HAP-1 (cell line): ENCODE results near the gene SCARB1.

Source experiments
- DNase-seq, 2 experiments: peaks; one replicate each; pipeline ENCODE4 v3.0.0-alpha.2; 2016 to 2020; ENCODE audit warnings: low spot score in 2 of 2
- H3K27me3 ChIP-seq: fragments of 250-450 bp; sonication (Bioruptor Pico); 2 replicates; pipeline ENCODE4 v1.5.1; 2020; ENCODE audit warnings: low read depth, mild to moderate bottlenecking, moderate library complexity
- H3K36me3 ChIP-seq: fragments of 250-450 bp; sonication (Bioruptor Pico); replicated peaks from 2 replicates; pipeline ENCODE4 v1.5.1; 2020; ENCODE audit warnings: mild to moderate bottlenecking
- H3K4me1 ChIP-seq: fragments of 250-450 bp; sonication (Bioruptor Pico); 2 replicates; pipeline ENCODE4 v1.5.1; 2020; ENCODE audit warnings: mild to moderate bottlenecking
- H3K4me3 ChIP-seq: fragments of 250-450 bp; sonication (Bioruptor Pico); 2 replicates; pipeline ENCODE4 v1.5.1; 2020; ENCODE audit warnings: mild to moderate bottlenecking, moderate library complexity
- H3K9me3 ChIP-seq: fragments of 250-450 bp; sonication (Bioruptor Pico); 2 replicates; pipeline ENCODE4 v1.5.1; 2020; ENCODE audit warnings: mild to moderate bottlenecking, moderate library complexity
- in situ Hi-C: fragments of 300-500 bp; cut with MboI; formaldehyde crosslinking; loops from 3 replicates; pipeline ENCODE4 v1.14.3; 2020; ENCODE audit warnings: low sequenced_read_pairs, inconsistent platforms, mixed read lengths

Gene SCARB1

GRCh38 chr12:124809391-124809790 lies 54.3 kb downstream of the SCARB1 start:
- no peaks in the 10 kb centered on the region for H3K27me3 ChIP-seq
- no peaks in the 10 kb centered on the region for H3K9me3 ChIP-seq
- no peak for DNase-seq
- H3K36me3 ChIP-seq = peaks cover 79% of the 10 kb centered on the region
- in situ Hi-C loops = no loop called here
- H3K4me1 ChIP-seq = no peaks in the 10 kb centered on the region
- H3K4me3 ChIP-seq = no peak overlapping the region

- Histone ChIP-seq H3K36me3 (peaks cover 76% of the 10 kb centered on the region), H3K4me3 (no peak overlapping the region), H3K9me3 (no peaks in the 10 kb centered on the region), H3K27me3 (no peaks in the 10 kb centered on the region), H3K4me1 (no peaks in the 10 kb centered on the region)
- DNase-seq = no peak
- in situ Hi-C loops = no loop called here
These were observed 55.4 kb downstream of the SCARB1 start for GRCh38 chr12:124808272-124808671.

GRCh38 chr12:124805876-124806668 lies 57.6 kb downstream of the SCARB1 start:
- no peaks in the 10 kb centered on the region for H3K27me3 ChIP-seq
- H3K4me3 ChIP-seq = no peak overlapping the region
- no peaks in the 10 kb centered on the region for H3K9me3 ChIP-seq
- no peaks in the 10 kb centered on the region for H3K4me1 ChIP-seq
- DNase-seq = no peak
- peaks cover 67% of the 10 kb centered on the region for H3K36me3 ChIP-seq
- in situ Hi-C loops = no loop called here

- Histone ChIP-seq H3K4me1 (no peaks in the 10 kb centered on the region), H3K4me3 (no peak overlapping the region), H3K27me3 (no peaks in the 10 kb centered on the region), H3K9me3 (no peaks in the 10 kb centered on the region), H3K36me3 (peaks cover 68% of the 10 kb centered on the region)
- DNase-seq = no peak
- in situ Hi-C loops = no loop called here
These were observed 58.6 kb downstream of the SCARB1 start for GRCh38 chr12:124805050-124805449.

GRCh38 chr12:124804011-124804621 lies 59.5 kb downstream of the SCARB1 start:
- Histone ChIP-seq H3K27me3 (no peaks in the 10 kb centered on the region), H3K4me1 (no peaks in the 10 kb centered on the region), H3K36me3 (peaks cover 69% of the 10 kb centered on the region), H3K4me3 (no peak overlapping the region), H3K9me3 (no peaks in the 10 kb centered on the region)
- DNase-seq = peak in 1 of 2 experiments; percentile 70
- in situ Hi-C loops = no loop called here

GRCh38 chr12:124802361-124802760 lies 61.3 kb downstream of the SCARB1 start:
- no peaks in the 10 kb centered on the region for H3K9me3 ChIP-seq
- no peak for DNase-seq
- H3K4me3 ChIP-seq = no peak overlapping the region
- H3K36me3 ChIP-seq = peaks cover 76% of the 10 kb centered on the region
- in situ Hi-C loops = no loop called here
- no peaks in the 10 kb centered on the region for H3K27me3 ChIP-seq
- no peaks in the 10 kb centered on the region for H3K4me1 ChIP-seq

GRCh38 chr12:124800506-124800905 lies 63.2 kb downstream of the SCARB1 start:
- Histone ChIP-seq H3K27me3 (no peaks in the 10 kb centered on the region), H3K4me1 (no peaks in the 10 kb centered on the region), H3K9me3 (no peaks in the 10 kb centered on the region), H3K4me3 (no peak overlapping the region), H3K36me3 (peaks cover 73% of the 10 kb centered on the region)
- DNase-seq = no peak
- in situ Hi-C loops = no loop called here

GRCh38 chr12:124797321-124797720 lies 66.3 kb downstream of the SCARB1 start:
- no peaks in the 10 kb centered on the region for H3K4me1 ChIP-seq

GRCh38 chr12:124796303-124796960 lies 67.2 kb downstream of the SCARB1 start:
- in situ Hi-C loops = no loop called here
- Histone ChIP-seq H3K4me1 (no peaks in the 10 kb centered on the region), H3K36me3 (peaks cover 66% of the 10 kb centered on the region), H3K4me3 (no peak overlapping the region), H3K27me3 (no peaks in the 10 kb centered on the region), H3K9me3 (no peaks in the 10 kb centered on the region)
- no peak for DNase-seq

More at GRCh38 chr12:124797321-124797720, 66.3 kb downstream of the SCARB1 start:
- no peak for DNase-seq
- Histone ChIP-seq H3K9me3 (no peaks in the 10 kb centered on the region), H3K4me3 (no peak overlapping the region), H3K27me3 (no peaks in the 10 kb centered on the region), H3K36me3 (peaks cover 58% of the 10 kb centered on the region)
- in situ Hi-C loops = no loop called here

GRCh38 chr12:124795081-124795948 lies 68.3 kb downstream of the SCARB1 start:
- in situ Hi-C loops = no loop called here
- peaks cover 70% of the 10 kb centered on the region for H3K36me3 ChIP-seq
- no peak for DNase-seq

GRCh38 chr12:124792961-124793441 lies 70.7 kb downstream of the SCARB1 start:
- no peaks in the 10 kb centered on the region for H3K4me1 ChIP-seq
- no peaks in the 10 kb centered on the region for H3K9me3 ChIP-seq
- no peaks in the 10 kb centered on the region for H3K27me3 ChIP-seq
- H3K4me3 ChIP-seq = no peak overlapping the region
- H3K36me3 ChIP-seq = peaks cover 57% of the 10 kb centered on the region
- peak in 1 of 2 experiments; percentile 25 for DNase-seq
- in situ Hi-C loops = no loop called here

More at GRCh38 chr12:124795081-124795948, 68.3 kb downstream of the SCARB1 start:
- Histone ChIP-seq H3K9me3 (no peaks in the 10 kb centered on the region), H3K4me1 (no peaks in the 10 kb centered on the region), H3K27me3 (no peaks in the 10 kb centered on the region), H3K4me3 (no peak overlapping the region)

- H3K36me3 ChIP-seq = peaks cover 52% of the 10 kb centered on the region
- H3K4me3 ChIP-seq = no peak overlapping the region
- no peak for DNase-seq
- no peaks in the 10 kb centered on the region for H3K27me3 ChIP-seq
- in situ Hi-C loops = no loop called here
- H3K4me1 ChIP-seq = no peaks in the 10 kb centered on the region
- H3K9me3 ChIP-seq = no peaks in the 10 kb centered on the region
These were observed 71.5 kb downstream of the SCARB1 start for GRCh38 chr12:124792156-124792555.

GRCh38 chr12:124790650-124791400 lies 72.8 kb downstream of the SCARB1 start:
- in situ Hi-C loops = no loop called here
- DNase-seq = no peak
- no peaks in the 10 kb centered on the region for H3K4me1 ChIP-seq
- H3K36me3 ChIP-seq = peaks cover 56% of the 10 kb centered on the region
- H3K27me3 ChIP-seq = no peaks in the 10 kb centered on the region
- H3K9me3 ChIP-seq = no peaks in the 10 kb centered on the region
- no peak overlapping the region for H3K4me3 ChIP-seq
